ENCODE data around the gene MGAT5. TPM values are rescaled to one million over a fixed set of nuclear protein-coding genes. Genes with fewer than 3 reads are reported as not detected.

The MGAT5 gene
- total and polyA plus RNA-seq, 2 donors: 17.0 to 49.4 TPM

GRCh38 chr2:134300585-134300984 is 46.7 kb downstream of the MGAT5 start:
- 44% methylated on average over 1 of the region's 1 CpG for WGBS
- Histone ChIP-seq H3K4me3 (ENCODE audit: low read depth, low read length) (no peak overlapping the region), H3K4me1 (ENCODE audit: insufficient read depth) (no peaks in the 10 kb centered on the region), H3K36me3 (ENCODE audit: insufficient read depth) (no peaks in the 10 kb centered on the region), H3K27ac (ENCODE audit: low read depth) (no peak overlapping the region)
- DNase-seq (ENCODE audit: extremely low spot score): no peak

- Histone ChIP-seq H3K36me3 (ENCODE audit: insufficient read depth) (no peaks in the 10 kb centered on the region), H3K27ac (ENCODE audit: low read depth) (no peak overlapping the region), H3K4me3 (ENCODE audit: low read depth, low read length) (no peak overlapping the region), H3K4me1 (ENCODE audit: insufficient read depth) (no peaks in the 10 kb centered on the region)
- DNase-seq (ENCODE audit: extremely low spot score): no peak
- 26% methylated on average over 8 of the region's 8 CpGs for WGBS
Observed at GRCh38 chr2:134301099-134301927, 47.4 kb downstream of the MGAT5 start.

- H3K27ac ChIP-seq (ENCODE audit: low read depth): no peak overlapping the region
- H3K4me1 ChIP-seq (ENCODE audit: insufficient read depth): no peaks in the 10 kb centered on the region
- no peak for DNase-seq (ENCODE audit: extremely low spot score)
- WGBS: 27% methylated on average over 2 of the region's 2 CpGs
- no peak overlapping the region for H3K4me3 ChIP-seq (ENCODE audit: low read depth, low read length)
- no peaks in the 10 kb centered on the region for H3K36me3 ChIP-seq (ENCODE audit: insufficient read depth)
Observed at GRCh38 chr2:134301928-134302260, 48.0 kb downstream of the MGAT5 start.

DNA sequence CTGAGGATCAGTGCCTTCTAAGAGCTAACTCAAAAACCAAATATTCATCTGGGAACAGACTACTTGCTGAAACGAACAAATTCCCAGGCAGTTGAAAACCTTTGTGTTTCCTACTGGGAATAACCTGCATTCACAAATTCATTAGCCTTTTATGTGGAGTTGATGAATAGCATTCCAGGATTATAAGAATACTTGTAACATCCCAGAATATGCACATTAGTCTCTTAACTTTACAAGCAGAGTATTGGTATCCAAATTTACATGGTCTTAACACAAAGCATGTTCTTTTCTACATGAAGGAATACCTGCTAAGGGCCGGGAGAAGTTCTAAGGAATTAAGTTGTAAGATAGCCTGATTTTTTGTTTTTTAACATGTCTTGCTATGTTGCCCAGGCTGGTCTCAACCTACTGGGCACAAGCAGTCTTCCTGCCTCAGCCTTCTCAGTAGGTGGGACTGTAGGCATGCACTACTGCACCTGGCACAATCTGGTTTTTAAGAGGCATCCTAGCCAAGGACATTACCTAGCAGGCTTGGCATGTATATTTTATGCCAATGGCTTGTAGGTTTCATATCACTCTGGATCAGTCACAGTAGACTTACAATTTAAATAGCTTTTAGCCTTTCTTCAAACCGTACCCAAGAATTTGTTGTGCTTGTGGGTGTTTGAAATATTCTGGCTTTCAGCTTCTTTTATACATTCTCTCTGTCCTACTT is 50.7 kb downstream of the MGAT5 start:
- H3K27ac ChIP-seq (ENCODE audit: low read depth): no peak overlapping the region
- no peaks in the 10 kb centered on the region for H3K4me1 ChIP-seq (ENCODE audit: insufficient read depth)
- no peak overlapping the region for H3K4me3 ChIP-seq (ENCODE audit: low read depth, low read length)
- no peaks in the 10 kb centered on the region for H3K36me3 ChIP-seq (ENCODE audit: insufficient read depth)
- DNase-seq (ENCODE audit: extremely low spot score): no peak
- WGBS: 60% methylated on average over 3 of the region's 3 CpGs

GRCh38 chr2:134305109-134305491 is 51.2 kb downstream of the MGAT5 start:
- H3K36me3 ChIP-seq (ENCODE audit: insufficient read depth): no peaks in the 10 kb centered on the region
- no peak for DNase-seq (ENCODE audit: extremely low spot score)

DNA sequence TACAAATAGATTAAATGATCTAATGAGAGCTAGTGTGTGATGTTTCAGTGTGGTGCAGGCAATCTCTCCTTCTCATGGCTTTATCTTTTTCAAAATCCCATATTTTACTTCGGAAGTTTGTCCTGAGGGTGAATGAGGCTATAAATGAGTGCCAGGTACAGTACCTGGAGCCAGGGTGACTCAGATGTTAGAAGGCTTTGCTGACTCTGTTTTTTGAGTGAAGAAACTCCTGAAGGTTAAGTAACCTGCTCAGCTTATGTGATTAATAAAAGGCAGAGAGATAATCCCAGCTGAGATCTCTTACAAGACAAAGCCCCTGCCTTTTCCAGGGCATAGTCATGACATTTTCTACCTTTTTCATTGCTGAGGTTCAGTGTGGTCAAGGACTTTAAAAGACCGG is 52.6 kb downstream of the MGAT5 start:
- no peaks in the 10 kb centered on the region for H3K4me1 ChIP-seq (ENCODE audit: insufficient read depth)
- H3K36me3 ChIP-seq (ENCODE audit: insufficient read depth): no peaks in the 10 kb centered on the region
- 94% methylated on average over 2 of the region's 2 CpGs for WGBS
- no peak overlapping the region for H3K27ac ChIP-seq (ENCODE audit: low read depth)
- no peak for DNase-seq (ENCODE audit: extremely low spot score)
- H3K4me3 ChIP-seq (ENCODE audit: low read depth, low read length): no peak overlapping the region

More at GRCh38 chr2:134305109-134305491, 51.2 kb downstream of the MGAT5 start:
- 95% methylated on average over 5 of the region's 5 CpGs for WGBS
- no peak overlapping the region for H3K27ac ChIP-seq (ENCODE audit: low read depth)
- no peaks in the 10 kb centered on the region for H3K4me1 ChIP-seq (ENCODE audit: insufficient read depth)
- no peak overlapping the region for H3K4me3 ChIP-seq (ENCODE audit: low read depth, low read length)

- H3K36me3 ChIP-seq (ENCODE audit: insufficient read depth): no peaks in the 10 kb centered on the region
- H3K4me1 ChIP-seq (ENCODE audit: insufficient read depth): no peaks in the 10 kb centered on the region
- no peak overlapping the region for H3K27ac ChIP-seq (ENCODE audit: low read depth)
- 80% methylated on average over 5 of the region's 5 CpGs for WGBS
- H3K4me3 ChIP-seq (ENCODE audit: low read depth, low read length): no peak overlapping the region
- no peak for DNase-seq (ENCODE audit: extremely low spot score)
Observed at GRCh38 chr2:134307334-134307733, 53.5 kb downstream of the MGAT5 start.

GRCh38 chr2:134308474-134309385 is 54.9 kb downstream of the MGAT5 start:
- 80% methylated on average over 3 of the region's 3 CpGs for WGBS
- Histone ChIP-seq H3K36me3 (ENCODE audit: insufficient read depth) (no peaks in the 10 kb centered on the region), H3K27ac (ENCODE audit: low read depth) (no peak overlapping the region), H3K4me1 (ENCODE audit: insufficient read depth) (no peaks in the 10 kb centered on the region), H3K4me3 (ENCODE audit: low read depth, low read length) (no peak overlapping the region)
- DNase-seq (ENCODE audit: extremely low spot score): no peak

- 73% methylated on average over 3 of the region's 3 CpGs for WGBS
- H3K4me1 ChIP-seq (ENCODE audit: insufficient read depth): no peaks in the 10 kb centered on the region
- no peak overlapping the region for H3K4me3 ChIP-seq (ENCODE audit: low read depth, low read length)
- no peak for DNase-seq (ENCODE audit: extremely low spot score)
- H3K27ac ChIP-seq (ENCODE audit: low read depth): no peak overlapping the region
- no peaks in the 10 kb centered on the region for H3K36me3 ChIP-seq (ENCODE audit: insufficient read depth)
Observed at GRCh38 chr2:134310107-134311079, 56.5 kb downstream of the MGAT5 start.

GRCh38 chr2:134312482-134312881 is 58.6 kb downstream of the MGAT5 start:
- Histone ChIP-seq H3K27ac (ENCODE audit: low read depth) (no peak overlapping the region), H3K4me3 (ENCODE audit: low read depth, low read length) (no peak overlapping the region), H3K4me1 (ENCODE audit: insufficient read depth) (no peaks in the 10 kb centered on the region), H3K36me3 (ENCODE audit: insufficient read depth) (no peaks in the 10 kb centered on the region)
- no peak for DNase-seq (ENCODE audit: extremely low spot score)
- WGBS: 72% methylated on average over 8 of the region's 8 CpGs

GRCh38 chr2:134314202-134314601 is 60.3 kb downstream of the MGAT5 start:
- Histone ChIP-seq H3K4me3 (ENCODE audit: low read depth, low read length) (no peak overlapping the region), H3K4me1 (ENCODE audit: insufficient read depth) (no peaks in the 10 kb centered on the region), H3K27ac (ENCODE audit: low read depth) (no peak overlapping the region), H3K36me3 (ENCODE audit: insufficient read depth) (no peaks in the 10 kb centered on the region)
- DNase-seq (ENCODE audit: extremely low spot score): no peak
- WGBS: 59% methylated on average over 4 of the region's 4 CpGs

DNA sequence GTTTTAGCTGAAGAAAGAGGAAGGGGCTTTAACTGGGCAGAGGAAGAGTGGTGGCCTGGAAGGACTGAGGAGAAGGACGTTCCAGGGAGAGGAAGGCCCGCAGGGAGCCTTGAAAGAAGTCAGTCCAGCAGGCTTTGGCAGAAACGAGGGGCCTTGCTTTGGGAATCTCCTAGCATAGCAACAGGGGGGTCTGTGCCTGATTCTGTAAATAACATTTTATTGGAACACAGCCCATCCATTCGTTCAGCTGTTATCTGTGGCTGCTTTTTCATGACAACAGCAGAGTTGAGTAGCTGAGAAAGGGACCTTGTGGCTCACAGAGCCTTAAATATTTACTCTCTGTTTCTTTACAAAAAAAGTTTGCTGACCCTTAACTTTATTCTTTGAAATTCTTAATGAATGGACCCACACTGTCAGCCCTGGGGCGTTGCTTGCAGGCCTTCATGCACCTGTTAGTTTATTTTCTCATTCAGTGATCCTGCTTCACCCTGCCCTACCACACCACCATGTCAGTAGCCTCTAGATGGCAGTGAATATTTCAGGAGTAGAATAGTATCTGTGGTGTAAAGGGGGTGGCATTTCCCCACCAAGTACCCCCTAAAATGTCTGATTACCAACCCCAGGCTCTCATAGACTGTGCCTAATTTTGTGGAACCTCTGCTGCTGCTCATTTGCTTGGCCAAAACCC is 61.0 kb downstream of the MGAT5 start:
- 50% methylated on average over 5 of the region's 5 CpGs for WGBS
- DNase-seq (ENCODE audit: extremely low spot score): no peak
- H3K4me1 ChIP-seq (ENCODE audit: insufficient read depth): no peaks in the 10 kb centered on the region
- no peak overlapping the region for H3K27ac ChIP-seq (ENCODE audit: low read depth)
- no peak overlapping the region for H3K4me3 ChIP-seq (ENCODE audit: low read depth, low read length)
- H3K36me3 ChIP-seq (ENCODE audit: insufficient read depth): peaks cover under 1% of the 10 kb centered on the region
